GM21619 (cell line): Measurements from ENCODE around the gene VPS37D.
"Not testable (repeated sequence)": the region's sequence is repeated elsewhere in the genome, so short reads cannot be mapped to it uniquely, and the experiment has no call there.

Experiments
- ATAC-seq: cut with Tn5 transposase; IDR thresholded peaks from one replicate; pipeline ENCODE4 v1.9.1; 2021; ENCODE audit not compliant: unreplicated experiment

VPS37D gene

GRCh38 chr7:73646785-73647724 lies 20.6 kb upstream of the VPS37D start:
- ATAC-seq = no peak

GRCh38 chr7:73647725-73648592 lies 19.7 kb upstream of the VPS37D start:
- no peak for ATAC-seq

- ATAC-seq = no peak
Measured at GRCh38 chr7:73648593-73649332, 18.9 kb upstream of the VPS37D start.

- no peak for ATAC-seq
Measured at GRCh38 chr7:73649576-73649975, 18.1 kb upstream of the VPS37D start.

GRCh38 chr7:73650524-73650923 lies 17.1 kb upstream of the VPS37D start:
- no peak for ATAC-seq

GRCh38 chr7:73652541-73652949 lies 15.1 kb upstream of the VPS37D start:
- no peak for ATAC-seq

GRCh38 chr7:73655309-73655708 lies 12.3 kb upstream of the VPS37D start:
- not testable (repeated sequence) for ATAC-seq

GRCh38 chr7:73659983-73660382 lies 7.6 kb upstream of the VPS37D start:
- ATAC-seq = no peak

GRCh38 chr7:73660594-73660993 lies 7.0 kb upstream of the VPS37D start:
- ATAC-seq = not testable (repeated sequence)

- no peak for ATAC-seq
Measured at GRCh38 chr7:73663033-73663432, 4.6 kb upstream of the VPS37D start.

- ATAC-seq = peak; percentile 18
Measured at GRCh38 chr7:73668103-73668885, 663 bp downstream of the VPS37D start.

- no peak for ATAC-seq
Measured at GRCh38 chr7:73668886-73669230, 1.2 kb downstream of the VPS37D start.

GRCh38 chr7:73669288-73669701 lies 1.7 kb downstream of the VPS37D start:
- no peak for ATAC-seq

GRCh38 chr7:73669858-73670385 lies 2.3 kb downstream of the VPS37D start:
- no peak for ATAC-seq

- no peak for ATAC-seq
Measured at GRCh38 chr7:73671322-73671661, 3.7 kb downstream of the VPS37D start.

- no peak for ATAC-seq
Measured at GRCh38 chr7:73671857-73672445, 4.3 kb downstream of the VPS37D start.

GRCh38 chr7:73674468-73675124 lies 7.0 kb downstream of the VPS37D start:
- no peak for ATAC-seq

- not testable (repeated sequence) for ATAC-seq
Measured at GRCh38 chr7:73676062-73676461, 8.4 kb downstream of the VPS37D start.

GRCh38 chr7:73678862-73679261 lies 11.2 kb downstream of the VPS37D start:
- no peak for ATAC-seq
